Vagina (tissue), 2 donors: ENCODE data around the gene CLCF1. TPM values are rescaled to one million over a fixed set of nuclear protein-coding genes. Genes with fewer than 3 reads are reported as not detected.

Source experiments
- DNase-seq, 2 donors: peaks; one replicate each; pipeline ENCODE4 v3.0.0-alpha.2; 2017; ENCODE audit errors: extremely low spot score in 2 of 2
- H3K27ac ChIP-seq: fragments of 200-600 bp; sonication (generic); one replicate; pipeline ENCODE4 v1.5.1; 2019
- H3K27me3 ChIP-seq: fragments of 200-600 bp; sonication (generic); one replicate; pipeline ENCODE4 v1.5.1; 2019
- H3K36me3 ChIP-seq, 2 donors: fragments of 200-600 bp; sonication (generic); one replicate each; pipeline ENCODE4 v1.5.1; 2017 to 2019
- H3K4me1 ChIP-seq: fragments of 200-600 bp; sonication (generic); one replicate; pipeline ENCODE4 v1.5.1; 2019
- H3K4me3 ChIP-seq, 2 donors: fragments of 200-600 bp; sonication (generic); 1 replicate in 1 of 2; 2 replicates in 1 of 2; pipeline ENCODE4 v1.5.1; 2016 to 2019
- H3K9me3 ChIP-seq: fragments of 200-600 bp; sonication (generic); one replicate; pipeline ENCODE4 v1.5.1; 2019
- POLR2A ChIP-seq, 2 donors: fragments of 450-650 bp; IDR thresholded peaks; one replicate each; pipeline ENCODE4 v1.6.1; 2017; ENCODE audit warnings: antibody characterized with exemption in 2 of 2, mild to moderate bottlenecking in 2 of 2, moderate library complexity in 2 of 2
- POLR2AphosphoS5 ChIP-seq, 2 donors: sonication (generic); formaldehyde crosslinking; IDR thresholded peaks; one replicate each; pipeline ENCODE4 v1.9.0; 2017; ENCODE audit warnings: antibody characterized with exemption in 2 of 2, mild to moderate bottlenecking in 2 of 2, low read depth in 1 of 2; ENCODE audit not compliant: insufficient read depth in 1 of 2
- intact Hi-C: fragments of 100-400 bp; cut with DNase I; formaldehyde crosslinking; loops from one replicate; pipeline ENCODE4 v1.15.1; 2023
- total RNA-seq: library from RNA; depleted of rRNA; stranded (reverse); fragments of >200 nt; gene quantifications from one replicate; pipeline ENCODE4 v1.2.3, GENCODE V29; 2016
- TF ChIP-seq, protein P1 (sequence below), 3 experiments: fragments of 450-650 bp in 2 of 3; fragments of 200-600 bp in 1 of 3; sonication (generic) in 1 of 3; IDR thresholded peaks; one replicate each; pipeline ENCODE4 v1.5.1; 2017 to 2019; ENCODE audit warnings: antibody characterized with exemption in 3 of 3, mild to moderate bottlenecking in 2 of 3, moderate library complexity in 2 of 3

The CLCF1 gene
- total RNA-seq, 1 donor from 2014 or later: 20.6 TPM

GRCh38 chr11:67397536-67397935, 24.1 kb upstream of the CLCF1 start:
- H3K27me3 ChIP-seq: no peaks in the 10 kb centered on the region
- H3K4me3 ChIP-seq: no peak overlapping the region
- peaks cover 0 to 28% of the 10 kb centered on the region in 2 donors for H3K36me3 ChIP-seq
- intact Hi-C loops: no loop called here
- DNase-seq: no peak
- no peak overlapping the region for H3K27ac ChIP-seq
- H3K4me1 ChIP-seq: peaks cover 50% of the 10 kb centered on the region
- H3K9me3 ChIP-seq: no peaks in the 10 kb centered on the region
- TF ChIP-seq, protein P1, sequence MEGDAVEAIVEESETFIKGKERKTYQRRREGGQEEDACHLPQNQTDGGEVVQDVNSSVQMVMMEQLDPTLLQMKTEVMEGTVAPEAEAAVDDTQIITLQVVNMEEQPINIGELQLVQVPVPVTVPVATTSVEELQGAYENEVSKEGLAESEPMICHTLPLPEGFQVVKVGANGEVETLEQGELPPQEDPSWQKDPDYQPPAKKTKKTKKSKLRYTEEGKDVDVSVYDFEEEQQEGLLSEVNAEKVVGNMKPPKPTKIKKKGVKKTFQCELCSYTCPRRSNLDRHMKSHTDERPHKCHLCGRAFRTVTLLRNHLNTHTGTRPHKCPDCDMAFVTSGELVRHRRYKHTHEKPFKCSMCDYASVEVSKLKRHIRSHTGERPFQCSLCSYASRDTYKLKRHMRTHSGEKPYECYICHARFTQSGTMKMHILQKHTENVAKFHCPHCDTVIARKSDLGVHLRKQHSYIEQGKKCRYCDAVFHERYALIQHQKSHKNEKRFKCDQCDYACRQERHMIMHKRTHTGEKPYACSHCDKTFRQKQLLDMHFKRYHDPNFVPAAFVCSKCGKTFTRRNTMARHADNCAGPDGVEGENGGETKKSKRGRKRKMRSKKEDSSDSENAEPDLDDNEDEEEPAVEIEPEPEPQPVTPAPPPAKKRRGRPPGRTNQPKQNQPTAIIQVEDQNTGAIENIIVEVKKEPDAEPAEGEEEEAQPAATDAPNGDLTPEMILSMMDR (IDR thresholded peaks at IDR 0.05): no peak
- TF ChIP-seq POLR2AphosphoS5 (IDR thresholded peaks at IDR 0.05; ENCODE audit: insufficient read depth in 1 of 2, low read depth in 1 of 2): no peak
- TF ChIP-seq POLR2A (IDR thresholded peaks at IDR 0.05): no peak

DNA sequence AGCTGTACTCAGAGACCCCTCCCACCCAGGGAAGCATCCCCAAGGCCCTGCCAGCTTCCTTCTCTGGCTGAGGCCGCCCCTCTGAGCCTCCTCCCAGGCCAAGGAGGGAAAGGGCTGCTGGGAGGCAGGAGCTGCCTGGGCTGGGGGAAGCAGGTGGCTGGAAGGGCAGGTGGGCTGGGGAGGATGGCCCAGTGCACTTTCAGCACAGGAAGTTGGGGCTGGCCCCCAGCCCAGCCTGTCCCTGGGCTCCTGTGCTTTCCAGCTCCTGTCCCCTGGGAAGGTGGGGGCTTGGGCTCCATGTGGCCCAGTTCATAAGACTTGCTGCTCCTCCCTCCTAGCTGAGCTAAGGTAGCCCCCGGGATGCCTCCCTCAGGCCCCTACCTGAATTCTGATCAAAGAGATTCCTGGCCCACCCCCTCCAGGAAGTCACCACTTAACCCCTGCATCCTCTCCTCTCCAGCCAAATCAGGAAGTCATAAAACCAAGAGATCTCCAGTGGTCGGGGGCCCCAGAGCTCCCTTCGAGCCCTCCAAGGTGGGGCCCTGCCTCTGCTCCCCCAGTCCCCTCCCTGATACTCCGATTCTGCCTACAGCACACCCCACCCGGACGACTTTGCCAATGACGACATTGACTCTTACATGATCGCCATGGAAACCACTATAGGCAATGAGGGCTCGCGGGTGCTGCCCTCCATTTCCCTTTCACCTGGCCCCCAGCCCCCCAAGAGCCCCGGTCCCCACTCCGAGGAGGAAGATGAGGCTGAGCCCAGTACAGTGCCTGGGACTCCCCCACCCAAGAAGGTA, 23.4 kb upstream of the CLCF1 start:
- intact Hi-C loops: no loop called here
- H3K4me1 ChIP-seq: peaks cover 51% of the 10 kb centered on the region
- TF ChIP-seq, protein P1 (IDR thresholded peaks at IDR 0.05): no peak
- TF ChIP-seq POLR2AphosphoS5 (IDR thresholded peaks at IDR 0.05; ENCODE audit: insufficient read depth in 1 of 2, low read depth in 1 of 2): no peak
- no peak for TF ChIP-seq POLR2A (IDR thresholded peaks at IDR 0.05)
- no peak for DNase-seq
- H3K27me3 ChIP-seq: no peaks in the 10 kb centered on the region
- H3K36me3 ChIP-seq: peaks cover 0 to 28% of the 10 kb centered on the region in 2 donors
- no peak overlapping the region for H3K4me3 ChIP-seq
- no peak overlapping the region for H3K27ac ChIP-seq
- no peaks in the 10 kb centered on the region for H3K9me3 ChIP-seq

- DNase-seq: no peak
- Histone ChIP-seq H3K4me1 (peaks cover 51% of the 10 kb centered on the region), H3K9me3 (no peaks in the 10 kb centered on the region), H3K36me3 (peaks cover 0 to 28% of the 10 kb centered on the region in 2 donors), H3K27ac (no peak overlapping the region), H3K27me3 (no peaks in the 10 kb centered on the region), H3K4me3 (no peak overlapping the region)
- intact Hi-C loops: no loop called here
- TF ChIP-seq, protein P1 (IDR thresholded peaks at IDR 0.05): no peak
- TF ChIP-seq POLR2A (IDR thresholded peaks at IDR 0.05) (no peak), POLR2AphosphoS5 (IDR thresholded peaks at IDR 0.05; ENCODE audit: insufficient read depth in 1 of 2, low read depth in 1 of 2) (no peak)
Observed at GRCh38 chr11:67396259-67396581, 22.8 kb upstream of the CLCF1 start.

DNA sequence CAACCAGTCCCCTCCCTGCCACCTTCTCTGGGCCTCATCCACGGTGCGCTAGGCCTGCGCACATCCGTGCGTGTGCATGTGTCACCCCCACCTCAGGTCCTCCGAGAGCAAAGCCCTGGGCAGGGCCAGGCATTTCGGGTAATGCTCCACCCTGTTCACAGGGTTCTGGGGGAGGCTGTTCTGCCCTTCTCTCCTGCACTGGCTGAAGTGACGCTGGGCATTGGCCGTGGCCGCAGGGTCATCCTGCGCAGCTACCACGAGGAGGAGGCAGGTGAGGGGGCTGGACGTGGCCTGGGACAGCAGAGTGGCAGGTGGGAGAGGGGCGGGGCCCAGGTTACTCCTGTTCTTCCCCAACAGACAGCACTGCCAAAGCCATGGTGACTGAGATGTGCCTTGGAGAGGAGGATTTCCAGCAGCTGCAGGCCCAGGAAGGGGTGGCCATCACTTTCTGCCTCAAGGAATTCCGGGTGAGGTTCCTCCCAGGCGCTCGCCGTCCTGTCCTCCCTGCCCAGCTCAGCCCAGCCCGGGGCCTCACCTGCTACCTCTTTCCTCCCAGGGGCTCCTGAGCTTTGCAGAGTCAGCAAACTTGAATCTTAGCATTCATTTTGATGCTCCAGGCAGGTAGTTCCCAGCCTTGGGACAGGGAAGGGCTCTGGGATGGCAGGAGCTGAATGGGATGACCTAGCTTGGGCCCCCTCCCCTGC, 22.3 kb upstream of the CLCF1 start:
- intact Hi-C loops: no loop called here
- no peak for TF ChIP-seq POLR2AphosphoS5 (IDR thresholded peaks at IDR 0.05; ENCODE audit: insufficient read depth in 1 of 2, low read depth in 1 of 2)
- TF ChIP-seq, protein P1 (IDR thresholded peaks at IDR 0.05): no peak
- TF ChIP-seq POLR2A (IDR thresholded peaks at IDR 0.05): no peak
- no peaks in the 10 kb centered on the region for H3K27me3 ChIP-seq
- H3K9me3 ChIP-seq: no peaks in the 10 kb centered on the region
- peaks cover 0 to 28% of the 10 kb centered on the region in 2 donors for H3K36me3 ChIP-seq
- no peak overlapping the region for H3K4me3 ChIP-seq
- no peak for DNase-seq
- no peak overlapping the region for H3K27ac ChIP-seq
- peaks cover 51% of the 10 kb centered on the region for H3K4me1 ChIP-seq

DNA sequence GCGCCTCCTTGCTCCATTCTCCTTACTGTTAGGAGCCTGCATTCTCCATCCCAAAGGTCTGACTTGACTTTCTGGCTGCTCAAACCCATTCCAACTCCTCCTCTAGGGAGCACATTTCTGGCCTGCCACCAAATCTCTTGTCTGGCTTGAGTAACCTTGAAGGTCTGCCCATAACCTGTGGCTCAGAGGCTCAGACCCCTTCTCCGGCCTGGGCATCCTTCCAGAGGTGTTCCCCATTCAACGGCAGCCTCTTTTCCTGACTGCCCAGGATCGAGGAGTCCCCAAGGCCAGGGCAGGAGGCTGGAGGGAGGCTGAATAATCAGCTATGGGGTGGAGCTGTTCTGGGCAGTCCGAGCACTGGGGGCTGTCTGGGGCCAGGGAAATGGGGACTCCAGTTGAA, 20.6 kb upstream of the CLCF1 start:
- Histone ChIP-seq H3K4me3 (no peak overlapping the region), H3K9me3 (no peaks in the 10 kb centered on the region), H3K4me1 (peaks cover 36% of the 10 kb centered on the region), H3K27ac (no peak overlapping the region), H3K36me3 (peaks cover 0 to 20% of the 10 kb centered on the region in 2 donors), H3K27me3 (no peaks in the 10 kb centered on the region)
- intact Hi-C loops: no loop called here
- TF ChIP-seq, protein P1 (IDR thresholded peaks at IDR 0.05): no peak
- TF ChIP-seq POLR2A (IDR thresholded peaks at IDR 0.05) (no peak), POLR2AphosphoS5 (IDR thresholded peaks at IDR 0.05; ENCODE audit: insufficient read depth in 1 of 2, low read depth in 1 of 2) (no peak)
- no peak for DNase-seq
